ENCODE measurements around the gene SLC7A6. TPM values are rescaled to one million over a fixed set of nuclear protein-coding genes. Genes with fewer than 3 reads are reported as not detected.
A peak's percentile ranks its signal among the peaks of the same experiment; 100 is the strongest.

SLC7A6 gene
- 18.8 TPM for polyA plus RNA-seq (2013, experiment 1 of 4)
- 20.9 TPM for polyA plus RNA-seq (2013, experiment 2 of 4)
- polyA plus RNA-seq (2013, experiment 3 of 4), result 13.6 TPM
- 20.2 TPM for polyA plus RNA-seq (2013, experiment 4 of 4)

DNA sequence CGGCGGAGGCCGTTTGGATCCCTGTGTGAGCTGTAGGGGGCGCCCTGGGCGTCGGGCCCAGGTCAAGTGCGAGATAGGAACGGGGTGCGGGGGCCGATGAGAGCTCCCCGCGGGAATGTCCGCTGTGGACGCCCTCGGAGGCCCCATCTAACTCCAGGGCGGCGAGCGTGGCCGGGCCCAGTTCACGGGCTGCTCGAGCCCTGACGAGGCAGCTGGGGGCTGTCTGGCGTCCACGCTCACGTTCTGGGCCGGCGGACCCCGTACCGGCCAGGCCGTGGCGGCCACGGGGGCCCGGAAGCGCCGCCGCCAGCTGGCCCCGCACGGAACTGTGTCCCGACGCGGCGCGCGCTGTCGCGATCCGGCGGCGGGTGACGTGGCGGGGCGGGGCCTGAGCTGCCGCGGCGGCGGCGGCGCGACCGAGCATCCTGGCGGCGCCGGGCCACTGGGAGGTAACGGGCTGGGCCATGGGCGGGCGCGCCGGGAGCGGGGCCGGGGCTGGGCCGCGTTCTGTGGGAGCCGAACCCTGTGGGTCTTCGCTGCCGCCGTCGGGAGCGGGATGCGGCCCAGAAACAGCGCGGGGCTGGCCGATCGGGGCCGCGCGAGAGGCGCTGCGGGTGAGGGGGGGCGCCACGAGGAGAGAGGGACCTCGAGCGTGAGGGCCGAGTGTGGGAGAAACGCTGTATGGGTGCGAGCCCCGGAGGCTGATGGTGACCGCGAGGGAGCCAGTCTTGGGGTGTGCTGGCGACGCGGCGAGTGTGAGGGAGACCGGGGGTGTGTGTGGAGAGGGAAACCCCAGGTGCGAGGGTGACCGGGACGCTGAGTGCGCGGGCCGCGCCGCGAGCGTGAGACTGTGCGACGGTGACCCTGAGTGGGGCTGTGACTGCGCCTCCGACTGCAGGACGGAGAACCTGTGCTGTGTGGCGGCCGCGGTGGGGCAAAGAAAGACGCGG is at the start of gene SLC7A6:
Gene SLC7A6 (plus strand): TSS at position 399 of the 950 bp plus-strand sequence. CDS start 10,201 bp downstream, outside the sequence.
- Histone ChIP-seq H3K4me3 (ENCODE audit: insufficient read depth, low read depth, low read length) (peak within 1 kb of the TSS; percentile 83), H3K4me1 (ENCODE audit: control insufficient read depth, insufficient read depth, low read length) (peaks cover 17% of the 10 kb centered on the region), H3K36me3 (ENCODE audit: control insufficient read depth, insufficient read depth, low read length) (no peaks in the 10 kb centered on the region), H3K27ac (ENCODE audit: insufficient read depth, low read depth, low read length, poor library complexity, severe bottlenecking) (no peak within 1 kb of the TSS), H3K9me3 (ENCODE audit: control insufficient read depth, low read length) (no peaks in the 10 kb centered on the region), H3K27me3 (ENCODE audit: control insufficient read depth, insufficient read depth, low read length, poor library complexity, severe bottlenecking) (peaks cover 23% of the 10 kb centered on the region)
- WGBS, 2 experiments, result 1% methylated on average over 123 of the region's 123 CpGs

DNA sequence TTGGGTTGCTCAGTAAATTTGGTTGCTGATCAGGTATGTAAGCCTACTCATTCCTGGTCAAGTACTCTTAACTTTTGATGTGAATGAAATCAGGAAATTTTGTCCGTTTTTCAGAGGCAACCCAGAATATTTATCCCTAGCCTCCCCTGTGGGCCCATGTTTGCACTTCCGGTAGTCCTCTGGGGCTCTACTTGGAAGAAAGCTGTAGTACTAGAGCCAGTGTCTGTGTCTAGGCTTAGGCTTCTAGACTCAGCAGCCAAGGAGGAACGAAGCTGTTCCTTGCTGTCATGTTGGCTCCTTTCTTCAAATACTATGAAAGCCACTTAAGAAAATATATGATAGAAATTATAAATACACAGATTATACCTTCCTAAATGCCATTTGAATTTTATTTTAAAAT is 49.6 kb upstream of the SLC7A6 start:
- no peak overlapping the region for H3K27ac ChIP-seq (ENCODE audit: insufficient read depth, low read depth, low read length, poor library complexity, severe bottlenecking)
- WGBS, 2 experiments, result 86 to 95% methylated on average over 2 to 3 of the region's 3 CpGs
- H3K36me3 ChIP-seq (ENCODE audit: control insufficient read depth, insufficient read depth, low read length), result no peaks in the 10 kb centered on the region
- H3K4me3 ChIP-seq (ENCODE audit: insufficient read depth, low read depth, low read length), result no peak overlapping the region
- H3K27me3 ChIP-seq (ENCODE audit: control insufficient read depth, insufficient read depth, low read length, poor library complexity, severe bottlenecking), result no peaks in the 10 kb centered on the region
- no peaks in the 10 kb centered on the region for H3K9me3 ChIP-seq (ENCODE audit: control insufficient read depth, low read length)
- no peaks in the 10 kb centered on the region for H3K4me1 ChIP-seq (ENCODE audit: control insufficient read depth, insufficient read depth, low read length)

DNA sequence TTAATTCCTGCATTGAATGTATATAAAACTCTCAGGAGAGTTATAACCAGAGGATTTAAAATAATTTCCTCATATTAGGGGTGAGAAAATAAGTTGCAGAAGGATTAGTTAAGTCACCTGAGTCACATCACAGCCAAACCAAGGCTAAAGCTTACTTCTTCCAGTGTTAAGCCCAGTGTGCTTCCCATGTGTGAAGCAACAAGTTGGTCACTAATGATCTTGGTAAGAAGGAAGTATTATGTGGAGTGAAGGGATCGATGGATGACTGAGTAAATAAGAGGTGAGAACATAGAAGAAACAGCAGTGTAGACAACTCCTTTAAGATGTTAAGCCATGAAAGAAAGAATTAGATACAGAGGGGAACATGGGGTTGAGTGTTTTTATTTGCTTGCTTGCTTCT is 49.0 kb upstream of the SLC7A6 start:
- Histone ChIP-seq H3K4me1 (ENCODE audit: control insufficient read depth, insufficient read depth, low read length) (no peaks in the 10 kb centered on the region), H3K27me3 (ENCODE audit: control insufficient read depth, insufficient read depth, low read length, poor library complexity, severe bottlenecking) (no peaks in the 10 kb centered on the region), H3K4me3 (ENCODE audit: insufficient read depth, low read depth, low read length) (no peak overlapping the region), H3K27ac (ENCODE audit: insufficient read depth, low read depth, low read length, poor library complexity, severe bottlenecking) (no peak overlapping the region), H3K9me3 (ENCODE audit: control insufficient read depth, low read length) (no peaks in the 10 kb centered on the region), H3K36me3 (ENCODE audit: control insufficient read depth, insufficient read depth, low read length) (no peaks in the 10 kb centered on the region)
- 96 to 97% methylated on average over 1 of the region's 1 CpG for WGBS, 2 experiments

DNA sequence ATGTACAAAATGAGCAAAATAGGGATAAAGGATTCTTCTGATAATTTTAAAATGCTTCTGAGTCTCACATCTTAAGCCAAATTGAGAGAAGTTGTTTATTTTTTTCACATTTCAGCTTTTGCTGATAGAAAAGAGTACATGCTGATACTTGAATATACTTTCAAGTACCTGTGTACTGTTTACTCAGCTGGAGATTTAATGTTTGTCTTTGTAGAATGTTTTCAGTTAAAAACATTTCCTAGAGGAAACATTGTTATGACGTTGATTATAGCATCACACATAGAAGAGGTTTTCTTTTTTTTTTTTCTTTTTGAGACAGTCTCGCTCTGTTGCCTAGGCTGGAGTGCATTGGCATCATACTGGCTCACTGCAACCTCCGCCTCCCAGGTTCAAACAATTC is 48.1 kb upstream of the SLC7A6 start:
- 93 to 94% methylated on average over 3 of the region's 3 CpGs for WGBS, 2 experiments
- Histone ChIP-seq H3K27me3 (ENCODE audit: control insufficient read depth, insufficient read depth, low read length, poor library complexity, severe bottlenecking) (no peaks in the 10 kb centered on the region), H3K4me3 (ENCODE audit: insufficient read depth, low read depth, low read length) (no peak overlapping the region), H3K4me1 (ENCODE audit: control insufficient read depth, insufficient read depth, low read length) (no peaks in the 10 kb centered on the region), H3K36me3 (ENCODE audit: control insufficient read depth, insufficient read depth, low read length) (no peaks in the 10 kb centered on the region), H3K27ac (ENCODE audit: insufficient read depth, low read depth, low read length, poor library complexity, severe bottlenecking) (no peak overlapping the region), H3K9me3 (ENCODE audit: control insufficient read depth, low read length) (no peaks in the 10 kb centered on the region)

DNA sequence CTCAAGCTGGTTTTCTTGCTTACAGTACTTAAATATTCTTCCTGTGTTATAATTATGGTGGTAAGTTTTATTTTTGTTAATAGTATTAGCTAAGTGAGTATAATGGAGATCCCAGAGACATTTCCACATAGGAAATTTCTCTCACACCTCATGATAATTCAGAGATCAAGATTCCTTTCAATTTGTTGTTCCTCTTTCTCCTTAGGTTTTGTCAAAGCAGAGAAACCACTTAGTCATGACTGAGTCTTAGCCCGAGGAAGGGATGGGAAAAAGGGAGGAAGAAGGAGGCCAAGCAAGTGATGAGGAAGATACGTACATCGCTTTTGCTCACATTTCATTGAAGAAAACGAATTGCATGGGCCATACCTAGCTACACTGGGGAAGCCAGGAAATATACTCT is 46.8 kb upstream of the SLC7A6 start:
- no peaks in the 10 kb centered on the region for H3K27me3 ChIP-seq (ENCODE audit: control insufficient read depth, insufficient read depth, low read length, poor library complexity, severe bottlenecking)
- H3K27ac ChIP-seq (ENCODE audit: insufficient read depth, low read depth, low read length, poor library complexity, severe bottlenecking), result no peak overlapping the region
- no peak overlapping the region for H3K4me3 ChIP-seq (ENCODE audit: insufficient read depth, low read depth, low read length)
- 93 to 96% methylated on average over 4 of the region's 4 CpGs for WGBS, 2 experiments
- H3K4me1 ChIP-seq (ENCODE audit: control insufficient read depth, insufficient read depth, low read length), result no peaks in the 10 kb centered on the region
- no peaks in the 10 kb centered on the region for H3K9me3 ChIP-seq (ENCODE audit: control insufficient read depth, low read length)
- no peaks in the 10 kb centered on the region for H3K36me3 ChIP-seq (ENCODE audit: control insufficient read depth, insufficient read depth, low read length)

DNA sequence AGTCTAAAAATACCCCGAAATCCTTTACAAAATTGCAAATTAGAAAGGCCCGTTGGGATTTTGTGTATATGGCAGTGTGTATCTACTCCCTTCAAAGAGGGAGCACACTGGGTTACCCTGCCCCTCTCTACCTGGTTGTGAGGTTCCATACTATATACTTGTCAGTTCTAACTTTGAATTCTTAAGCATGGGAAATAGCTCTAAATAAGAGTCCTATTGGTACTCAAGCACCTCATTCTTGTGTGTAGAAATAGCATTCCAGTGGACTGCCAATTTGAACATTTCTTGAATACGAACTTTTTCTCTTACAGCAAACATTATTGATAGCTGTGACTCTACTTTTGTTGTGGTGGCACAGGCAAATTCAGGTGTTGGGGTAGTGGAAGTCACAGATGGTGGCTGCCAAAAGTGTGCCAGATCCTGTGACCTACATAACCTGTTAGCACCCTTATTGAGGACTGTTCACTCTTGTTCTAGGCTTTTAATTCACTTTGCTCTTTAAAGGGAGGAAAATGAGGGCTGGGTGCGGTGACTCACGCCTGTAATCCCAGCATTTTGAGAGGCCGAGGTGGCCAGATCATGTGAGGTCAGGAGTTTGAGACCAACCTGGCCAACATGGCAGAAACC is 44.5 kb upstream of the SLC7A6 start:
- Histone ChIP-seq H3K4me3 (ENCODE audit: insufficient read depth, low read depth, low read length) (no peak overlapping the region), H3K27ac (ENCODE audit: insufficient read depth, low read depth, low read length, poor library complexity, severe bottlenecking) (no peak overlapping the region), H3K9me3 (ENCODE audit: control insufficient read depth, low read length) (no peaks in the 10 kb centered on the region), H3K27me3 (ENCODE audit: control insufficient read depth, insufficient read depth, low read length, poor library complexity, severe bottlenecking) (no peaks in the 10 kb centered on the region), H3K4me1 (ENCODE audit: control insufficient read depth, insufficient read depth, low read length) (no peaks in the 10 kb centered on the region), H3K36me3 (ENCODE audit: control insufficient read depth, insufficient read depth, low read length) (no peaks in the 10 kb centered on the region)
- 96 to 97% methylated on average over 6 of the region's 6 CpGs for WGBS, 2 experiments

DNA sequence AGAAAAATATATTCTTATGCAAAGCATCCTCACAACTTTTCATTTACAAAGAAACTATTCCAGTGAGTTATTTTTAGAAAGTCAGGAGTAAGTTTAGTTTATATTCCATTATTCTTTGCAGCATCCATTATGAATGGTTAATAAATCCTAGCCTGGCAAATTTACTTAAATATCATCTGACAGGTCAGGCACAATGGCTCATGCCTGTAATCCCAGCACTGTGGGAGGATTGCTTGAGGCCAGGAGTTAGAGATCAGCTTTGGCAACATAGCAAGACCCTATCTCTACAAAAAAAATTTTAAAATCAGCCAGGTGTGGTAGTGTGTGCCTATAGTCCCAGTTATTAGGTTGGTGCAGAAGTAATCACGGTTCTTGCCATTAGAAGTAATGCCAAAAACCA is 41.3 kb upstream of the SLC7A6 start:
- no peak overlapping the region for H3K4me3 ChIP-seq (ENCODE audit: insufficient read depth, low read depth, low read length)
- 100% methylated on average over 1 of the region's 1 CpG for WGBS, 2 experiments
- no peaks in the 10 kb centered on the region for H3K27me3 ChIP-seq (ENCODE audit: control insufficient read depth, insufficient read depth, low read length, poor library complexity, severe bottlenecking)
- no peaks in the 10 kb centered on the region for H3K4me1 ChIP-seq (ENCODE audit: control insufficient read depth, insufficient read depth, low read length)
- no peaks in the 10 kb centered on the region for H3K36me3 ChIP-seq (ENCODE audit: control insufficient read depth, insufficient read depth, low read length)
- H3K27ac ChIP-seq (ENCODE audit: insufficient read depth, low read depth, low read length, poor library complexity, severe bottlenecking), result no peak overlapping the region
- H3K9me3 ChIP-seq (ENCODE audit: control insufficient read depth, low read length), result no peaks in the 10 kb centered on the region

DNA sequence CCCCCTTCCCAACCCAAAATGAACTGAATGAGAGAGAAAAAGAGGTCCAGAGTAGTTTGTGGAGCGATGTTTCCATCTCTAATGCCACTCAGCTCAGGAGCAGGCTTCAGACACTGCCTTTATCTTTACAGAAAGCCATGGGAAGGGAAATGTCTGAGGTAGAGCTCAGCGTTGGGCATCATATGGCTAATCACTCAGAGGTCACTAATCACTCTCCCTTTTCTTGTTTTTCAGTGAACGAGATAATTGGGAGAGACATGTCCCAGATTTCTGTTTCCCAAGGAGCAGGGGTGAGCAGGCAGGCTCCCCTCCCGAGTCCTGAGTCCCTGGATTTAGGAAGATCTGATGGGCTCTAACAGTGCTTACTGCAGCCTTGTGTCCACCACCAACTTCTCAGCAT is 38.2 kb upstream of the SLC7A6 start:
- H3K36me3 ChIP-seq (ENCODE audit: control insufficient read depth, insufficient read depth, low read length), result no peaks in the 10 kb centered on the region
- H3K9me3 ChIP-seq (ENCODE audit: control insufficient read depth, low read length), result no peaks in the 10 kb centered on the region
- H3K27me3 ChIP-seq (ENCODE audit: control insufficient read depth, insufficient read depth, low read length, poor library complexity, severe bottlenecking), result no peaks in the 10 kb centered on the region
- 93 to 96% methylated on average over 4 of the region's 4 CpGs for WGBS, 2 experiments
- H3K4me1 ChIP-seq (ENCODE audit: control insufficient read depth, insufficient read depth, low read length), result no peaks in the 10 kb centered on the region
- no peak overlapping the region for H3K4me3 ChIP-seq (ENCODE audit: insufficient read depth, low read depth, low read length)
- H3K27ac ChIP-seq (ENCODE audit: insufficient read depth, low read depth, low read length, poor library complexity, severe bottlenecking), result no peak overlapping the region

DNA sequence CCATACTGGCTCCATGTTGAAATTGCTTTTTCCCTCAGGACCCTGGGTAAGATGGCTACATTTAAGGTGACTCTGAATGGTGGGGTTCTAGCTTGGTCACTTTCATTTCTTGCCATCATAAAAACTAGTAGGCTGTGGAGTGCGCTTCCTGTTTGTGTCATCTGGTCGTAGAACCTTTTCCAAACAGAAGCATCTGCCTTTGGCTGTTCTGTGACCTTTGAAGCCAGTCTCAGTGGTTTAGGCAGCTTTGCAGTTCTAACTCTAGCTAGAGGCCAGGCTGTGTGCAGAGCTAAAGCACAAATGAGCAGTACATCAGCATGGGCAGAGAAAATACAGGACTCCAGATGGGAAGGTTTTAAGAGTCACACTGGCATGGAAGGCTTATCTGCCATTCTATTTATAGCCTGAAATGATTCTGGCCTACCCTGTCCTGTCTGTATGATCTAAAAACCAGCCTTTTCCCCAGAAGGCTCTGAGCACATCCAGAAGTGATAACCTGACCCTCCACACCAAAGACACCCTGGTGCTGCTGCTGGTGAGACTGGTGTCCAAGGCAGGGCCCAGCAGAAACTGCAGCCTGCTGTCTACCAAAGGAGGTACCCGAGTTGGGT is 37.0 kb upstream of the SLC7A6 start:
- no peak overlapping the region for H3K4me3 ChIP-seq (ENCODE audit: insufficient read depth, low read depth, low read length)
- H3K4me1 ChIP-seq (ENCODE audit: control insufficient read depth, insufficient read depth, low read length), result no peaks in the 10 kb centered on the region
- no peaks in the 10 kb centered on the region for H3K36me3 ChIP-seq (ENCODE audit: control insufficient read depth, insufficient read depth, low read length)
- 88 to 91% methylated on average over 3 of the region's 3 CpGs for WGBS, 2 experiments
- H3K27ac ChIP-seq (ENCODE audit: insufficient read depth, low read depth, low read length, poor library complexity, severe bottlenecking), result no peak overlapping the region
- H3K27me3 ChIP-seq (ENCODE audit: control insufficient read depth, insufficient read depth, low read length, poor library complexity, severe bottlenecking), result no peaks in the 10 kb centered on the region
- H3K9me3 ChIP-seq (ENCODE audit: control insufficient read depth, low read length), result no peaks in the 10 kb centered on the region

All from ectodermal cell (in vitro differentiated cells).